SK-N-SH treated with all-trans-retinoic acid at 6 μM for 48 hours (cell line): ENCODE results near the gene THSD7A.
A peak's percentile ranks its signal among the peaks of the same experiment; 100 is the strongest.

Experiments used
- ATAC-seq: fragments of 200-7000 bp; cut with Tn5 transposase; 3 replicates; pipeline ENCODE4 v1.9.1; 2020; ENCODE audit warnings: mild to moderate bottlenecking, moderate library complexity
- ARNTL ChIP-seq: fragments of 450-650 bp; formaldehyde crosslinking; IDR thresholded peaks from 2 replicates; pipeline ENCODE4 v1.5.0; 2020; ENCODE audit warnings: low read depth, mild to moderate bottlenecking, moderate library complexity, borderline replicate concordance
- BACH2 ChIP-seq: fragments of 250-450 bp; sonication (Bioruptor Pico); IDR thresholded peaks from 2 replicates; pipeline ENCODE4 v1.9.0; 2021; ENCODE audit warnings: mild to moderate bottlenecking, borderline replicate concordance
- ESRRG ChIP-seq: fragments of 250-450 bp; sonication (Bioruptor Pico); IDR thresholded peaks from 2 replicates; pipeline ENCODE4 v1.6.1; 2021; ENCODE audit warnings: mild to moderate bottlenecking
- GLIS3 ChIP-seq: fragments of 250-450 bp; sonication (Bioruptor Pico); IDR thresholded peaks from 2 replicates; pipeline ENCODE4 v1.5.0; 2020; ENCODE audit warnings: mild to moderate bottlenecking, moderate library complexity
- ISL1 ChIP-seq: fragments of 250-450 bp; sonication (Bioruptor Pico); IDR thresholded peaks from 2 replicates; pipeline ENCODE4 v2.1.2; 2022; ENCODE audit warnings: mild to moderate bottlenecking, moderate library complexity
- OSR1 ChIP-seq: fragments of 250-450 bp; sonication (Bioruptor Pico); IDR thresholded peaks from 2 replicates; pipeline ENCODE4 v1.8.0; 2022; ENCODE audit warnings: moderate library complexity, mild to moderate bottlenecking, inconsistent platforms
- PPARA ChIP-seq: fragments of 250-450 bp; sonication (Bioruptor Pico); IDR thresholded peaks from 2 replicates; pipeline ENCODE4 v1.5.0; 2020; ENCODE audit warnings: mild to moderate bottlenecking, borderline replicate concordance
- RARB ChIP-seq: fragments of 250-450 bp; sonication (Bioruptor Pico); IDR thresholded peaks from 2 replicates; pipeline ENCODE4 v1.8.0; 2021; ENCODE audit warnings: mild to moderate bottlenecking, moderate library complexity
- SNAI2 ChIP-seq: fragments of 250-450 bp; sonication (Bioruptor Pico); IDR thresholded peaks from 2 replicates; pipeline ENCODE4 v1.5.0; 2020; ENCODE audit warnings: mild to moderate bottlenecking, moderate library complexity
- TCF4 ChIP-seq: fragments of 250-450 bp; sonication (Bioruptor Pico); IDR thresholded peaks from 2 replicates; pipeline ENCODE4 v1.8.0; 2021; ENCODE audit warnings: mild to moderate bottlenecking, moderate library complexity, borderline replicate concordance
- TOX ChIP-seq: fragments of 250-450 bp; sonication (Bioruptor Pico); IDR thresholded peaks from 2 replicates; pipeline ENCODE4 v1.8.0; 2021; ENCODE audit warnings: mild to moderate bottlenecking, moderate library complexity, borderline replicate concordance
- ZC3H10 ChIP-seq: fragments of 250-450 bp; sonication (Bioruptor Pico); IDR thresholded peaks from 2 replicates; pipeline ENCODE4 v1.5.1; 2021; ENCODE audit warnings: mild to moderate bottlenecking, moderate library complexity
- ZFP3 ChIP-seq: fragments of 250-450 bp; sonication (Bioruptor Pico); IDR thresholded peaks from 2 replicates; pipeline ENCODE4 v1.5.0; 2020; ENCODE audit warnings: mild to moderate bottlenecking, moderate library complexity
- ZFP30 ChIP-seq: fragments of 450-650 bp; formaldehyde crosslinking; IDR thresholded peaks from 2 replicates; pipeline ENCODE4 v1.5.0; 2022; ENCODE audit warnings: mild to moderate bottlenecking, moderate library complexity
- ZNF565 ChIP-seq: fragments of 450-650 bp; formaldehyde crosslinking; conservative IDR thresholded peaks from 2 replicates; pipeline ENCODE4 v1.5.0; 2020; ENCODE audit warnings: low read depth, mild to moderate bottlenecking, moderate library complexity
- TF ChIP-seq, protein P1 (sequence below): fragments of 250-450 bp; sonication (Bioruptor Pico); IDR thresholded peaks from 2 replicates; pipeline ENCODE4 v1.8.0; 2021; ENCODE audit warnings: low read depth, mild to moderate bottlenecking, moderate library complexity, borderline replicate concordance
- TF ChIP-seq, protein P2 (sequence below): fragments of 250-450 bp; sonication (Bioruptor Pico); IDR thresholded peaks from 2 replicates; pipeline ENCODE4 v1.8.0; 2020; ENCODE audit warnings: mild to moderate bottlenecking, moderate library complexity, borderline replicate concordance
- TF ChIP-seq, protein P3 (sequence below): fragments of 250-450 bp; sonication (Bioruptor Pico); IDR thresholded peaks from 2 replicates; pipeline ENCODE4 v1.5.0; 2020; ENCODE audit warnings: mild to moderate bottlenecking, moderate library complexity

THSD7A gene

DNA sequence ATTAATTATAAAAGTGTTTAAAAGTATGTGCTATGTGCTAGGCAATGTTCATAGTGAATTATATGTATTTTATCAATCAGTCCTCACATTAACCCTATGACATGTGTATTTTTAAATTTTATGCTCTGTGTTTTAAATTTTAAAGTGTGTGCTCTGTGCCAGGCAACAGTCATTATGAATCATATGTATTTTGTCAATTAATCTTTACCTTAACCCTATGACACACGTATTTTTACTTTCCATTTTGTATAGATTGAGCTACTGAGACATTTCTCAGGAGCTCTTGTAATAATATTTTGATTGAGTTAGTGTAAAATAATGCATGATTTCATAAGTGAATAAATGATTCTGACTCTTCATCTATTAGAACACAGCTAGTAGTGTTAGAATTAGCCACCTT, 117.8 kb downstream of the THSD7A start:
- TF ChIP-seq ARNTL (CRISPR knock-in tag) (no peak), ZC3H10 (CRISPR knock-in tag) (no peak)
- TF ChIP-seq, protein P1, sequence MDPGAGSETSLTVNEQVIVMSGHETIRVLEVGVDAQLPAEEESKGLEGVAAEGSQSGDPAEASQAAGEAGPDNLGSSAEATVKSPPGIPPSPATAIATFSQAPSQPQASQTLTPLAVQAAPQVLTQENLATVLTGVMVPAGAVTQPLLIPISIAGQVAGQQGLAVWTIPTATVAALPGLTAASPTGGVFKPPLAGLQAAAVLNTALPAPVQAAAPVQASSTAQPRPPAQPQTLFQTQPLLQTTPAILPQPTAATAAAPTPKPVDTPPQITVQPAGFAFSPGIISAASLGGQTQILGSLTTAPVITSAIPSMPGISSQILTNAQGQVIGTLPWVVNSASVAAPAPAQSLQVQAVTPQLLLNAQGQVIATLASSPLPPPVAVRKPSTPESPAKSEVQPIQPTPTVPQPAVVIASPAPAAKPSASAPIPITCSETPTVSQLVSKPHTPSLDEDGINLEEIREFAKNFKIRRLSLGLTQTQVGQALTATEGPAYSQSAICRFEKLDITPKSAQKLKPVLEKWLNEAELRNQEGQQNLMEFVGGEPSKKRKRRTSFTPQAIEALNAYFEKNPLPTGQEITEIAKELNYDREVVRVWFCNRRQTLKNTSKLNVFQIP (CRISPR knock-in tag) = no peak

DNA sequence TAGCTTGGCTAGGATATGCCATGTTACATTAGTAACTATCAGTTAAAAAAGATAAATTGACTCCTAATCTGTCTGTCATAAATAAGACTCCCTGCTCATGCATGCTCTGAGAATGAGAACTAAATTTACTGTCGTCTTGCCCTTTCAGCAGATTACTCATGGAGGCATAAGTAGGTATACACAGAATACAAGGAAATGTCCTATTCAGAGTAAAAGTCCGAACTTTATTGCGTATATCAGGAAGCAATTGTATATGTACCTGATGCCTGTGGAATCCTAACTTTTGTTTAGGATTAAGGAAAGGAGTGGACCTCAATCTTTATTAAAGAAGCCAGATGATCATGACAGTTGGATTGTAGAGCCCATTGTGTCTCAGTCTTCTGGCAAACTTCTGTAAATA, 118.6 kb downstream of the THSD7A start:
- no peak for ATAC-seq
- TF ChIP-seq BACH2 (CRISPR knock-in tag) = no peak
- TF ChIP-seq ZFP3 (CRISPR knock-in tag) = no peak
- TF ChIP-seq SNAI2 = no peak
- no peak for TF ChIP-seq ESRRG (CRISPR knock-in tag)
- TF ChIP-seq ISL1 (CRISPR knock-in tag) = no peak
- TF ChIP-seq ZFP30 (CRISPR knock-in tag) = no peak
- no peak for TF ChIP-seq GLIS3 (CRISPR knock-in tag)
- TF ChIP-seq, protein P2, sequence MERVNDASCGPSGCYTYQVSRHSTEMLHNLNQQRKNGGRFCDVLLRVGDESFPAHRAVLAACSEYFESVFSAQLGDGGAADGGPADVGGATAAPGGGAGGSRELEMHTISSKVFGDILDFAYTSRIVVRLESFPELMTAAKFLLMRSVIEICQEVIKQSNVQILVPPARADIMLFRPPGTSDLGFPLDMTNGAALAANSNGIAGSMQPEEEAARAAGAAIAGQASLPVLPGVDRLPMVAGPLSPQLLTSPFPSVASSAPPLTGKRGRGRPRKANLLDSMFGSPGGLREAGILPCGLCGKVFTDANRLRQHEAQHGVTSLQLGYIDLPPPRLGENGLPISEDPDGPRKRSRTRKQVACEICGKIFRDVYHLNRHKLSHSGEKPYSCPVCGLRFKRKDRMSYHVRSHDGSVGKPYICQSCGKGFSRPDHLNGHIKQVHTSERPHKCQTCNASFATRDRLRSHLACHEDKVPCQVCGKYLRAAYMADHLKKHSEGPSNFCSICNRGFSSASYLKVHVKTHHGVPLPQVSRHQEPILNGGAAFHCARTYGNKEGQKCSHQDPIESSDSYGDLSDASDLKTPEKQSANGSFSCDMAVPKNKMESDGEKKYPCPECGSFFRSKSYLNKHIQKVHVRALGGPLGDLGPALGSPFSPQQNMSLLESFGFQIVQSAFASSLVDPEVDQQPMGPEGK (CRISPR knock-in tag) = no peak
- no peak for TF ChIP-seq PPARA (CRISPR knock-in tag)
- no peak for TF ChIP-seq RARB (CRISPR knock-in tag)
- no peak for TF ChIP-seq TCF4 (CRISPR knock-in tag)
- TF ChIP-seq, all 23 proteins: peak for 0

More for the DNA sequence above, 117.8 kb downstream of the THSD7A start:
- no peak for ATAC-seq

DNA sequence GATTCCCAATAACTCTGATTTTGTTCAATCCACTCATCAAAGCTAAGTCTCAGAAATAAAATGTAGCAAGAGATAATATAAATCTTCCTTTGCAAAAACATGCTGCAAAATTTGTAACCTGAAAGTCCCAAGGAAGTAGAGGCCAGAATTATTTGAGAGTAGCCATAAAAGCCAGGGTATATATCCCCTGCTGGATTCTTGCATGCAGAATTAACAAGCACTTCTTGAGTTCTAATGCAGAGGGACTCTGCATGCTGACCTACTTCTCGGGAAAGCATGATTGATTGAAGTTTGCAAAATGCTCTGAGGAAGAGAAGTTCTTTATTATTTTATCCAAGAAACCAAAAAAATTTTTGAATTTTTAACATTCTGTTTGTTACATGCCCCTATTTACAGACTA, 121.6 kb downstream of the THSD7A start:
- TF ChIP-seq, protein P3, sequence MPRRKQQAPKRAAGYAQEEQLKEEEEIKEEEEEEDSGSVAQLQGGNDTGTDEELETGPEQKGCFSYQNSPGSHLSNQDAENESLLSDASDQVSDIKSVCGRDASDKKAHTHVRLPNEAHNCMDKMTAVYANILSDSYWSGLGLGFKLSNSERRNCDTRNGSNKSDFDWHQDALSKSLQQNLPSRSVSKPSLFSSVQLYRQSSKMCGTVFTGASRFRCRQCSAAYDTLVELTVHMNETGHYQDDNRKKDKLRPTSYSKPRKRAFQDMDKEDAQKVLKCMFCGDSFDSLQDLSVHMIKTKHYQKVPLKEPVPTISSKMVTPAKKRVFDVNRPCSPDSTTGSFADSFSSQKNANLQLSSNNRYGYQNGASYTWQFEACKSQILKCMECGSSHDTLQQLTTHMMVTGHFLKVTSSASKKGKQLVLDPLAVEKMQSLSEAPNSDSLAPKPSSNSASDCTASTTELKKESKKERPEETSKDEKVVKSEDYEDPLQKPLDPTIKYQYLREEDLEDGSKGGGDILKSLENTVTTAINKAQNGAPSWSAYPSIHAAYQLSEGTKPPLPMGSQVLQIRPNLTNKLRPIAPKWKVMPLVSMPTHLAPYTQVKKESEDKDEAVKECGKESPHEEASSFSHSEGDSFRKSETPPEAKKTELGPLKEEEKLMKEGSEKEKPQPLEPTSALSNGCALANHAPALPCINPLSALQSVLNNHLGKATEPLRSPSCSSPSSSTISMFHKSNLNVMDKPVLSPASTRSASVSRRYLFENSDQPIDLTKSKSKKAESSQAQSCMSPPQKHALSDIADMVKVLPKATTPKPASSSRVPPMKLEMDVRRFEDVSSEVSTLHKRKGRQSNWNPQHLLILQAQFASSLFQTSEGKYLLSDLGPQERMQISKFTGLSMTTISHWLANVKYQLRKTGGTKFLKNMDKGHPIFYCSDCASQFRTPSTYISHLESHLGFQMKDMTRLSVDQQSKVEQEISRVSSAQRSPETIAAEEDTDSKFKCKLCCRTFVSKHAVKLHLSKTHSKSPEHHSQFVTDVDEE (CRISPR knock-in tag) = no peak
- 0 out of 2 replicates have a peak, but pooled peaks have one; percentile 36 for TF ChIP-seq BACH2 (CRISPR knock-in tag)
- no peak for ATAC-seq

DNA sequence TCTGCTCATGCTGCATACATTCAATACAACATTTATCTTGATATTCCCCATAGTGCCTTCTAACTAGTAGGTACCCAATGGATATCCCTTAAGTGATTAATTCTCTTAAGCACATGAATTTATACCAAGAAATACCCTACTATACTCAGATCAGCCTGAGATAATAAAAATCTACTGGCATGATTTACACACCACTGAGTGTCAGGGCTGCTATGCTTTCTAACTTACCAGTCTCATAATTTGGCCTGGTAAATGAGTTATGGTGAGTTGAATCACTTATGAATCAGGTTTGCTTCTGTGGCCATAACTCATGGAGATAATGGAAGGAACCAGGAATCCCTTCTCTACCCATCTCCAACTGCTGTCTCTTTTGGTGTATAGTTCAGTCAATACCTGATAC, 122.8 kb downstream of the THSD7A start:
- TF ChIP-seq TOX (no peak), PPARA (CRISPR knock-in tag) (no peak), ZNF565 (CRISPR knock-in tag) (no peak), GLIS3 (CRISPR knock-in tag) (peak; percentile 65; the same call in 1 of the 2 replicates), ARNTL (CRISPR knock-in tag) (no peak), ISL1 (CRISPR knock-in tag) (peak; percentile 89), OSR1 (CRISPR knock-in tag) (no peak), ZFP30 (CRISPR knock-in tag) (no peak), ZFP3 (CRISPR knock-in tag) (0 out of 2 replicates have a peak, but pooled peaks have one; percentile 39), ZC3H10 (CRISPR knock-in tag) (no peak)
- TF ChIP-seq, protein P1 (CRISPR knock-in tag) = no peak
- TF ChIP-seq, protein P2 (CRISPR knock-in tag) = 0 out of 2 replicates have a peak, but pooled peaks have one; percentile 32
- TF ChIP-seq, protein P3 (CRISPR knock-in tag) = no peak
- ATAC-seq = no peak
